SK-N-SH treated with all-trans-retinoic acid at 6 μM for 48 hours (cell line): ENCODE results near the gene GOT2.

Source experiments
- ATAC-seq: fragments of 200-7000 bp; cut with Tn5 transposase; 3 replicates; pipeline ENCODE4 v1.9.1; 2020; ENCODE audit warnings: mild to moderate bottlenecking, moderate library complexity
- ARNTL ChIP-seq: fragments of 450-650 bp; formaldehyde crosslinking; IDR thresholded peaks from 2 replicates; pipeline ENCODE4 v1.5.0; 2020; ENCODE audit warnings: low read depth, mild to moderate bottlenecking, moderate library complexity, borderline replicate concordance
- BACH2 ChIP-seq: fragments of 250-450 bp; sonication (Bioruptor Pico); IDR thresholded peaks from 2 replicates; pipeline ENCODE4 v1.9.0; 2021; ENCODE audit warnings: mild to moderate bottlenecking, borderline replicate concordance
- CREB5 ChIP-seq: fragments of 250-450 bp; sonication (Bioruptor Pico); IDR thresholded peaks from 2 replicates; pipeline ENCODE4 v1.5.1; 2020; ENCODE audit warnings: low read depth, mild to moderate bottlenecking, moderate library complexity
- CSDC2 ChIP-seq: fragments of 250-450 bp; sonication (Bioruptor Pico); IDR thresholded peaks from 2 replicates; pipeline ENCODE4 v1.5.0; 2020; ENCODE audit warnings: mild to moderate bottlenecking, moderate library complexity
- CSRNP3 ChIP-seq: fragments of 250-450 bp; sonication (Bioruptor Pico); IDR thresholded peaks from 2 replicates; pipeline ENCODE4 v1.5.1; 2021; ENCODE audit warnings: mild to moderate bottlenecking, moderate library complexity
- ESRRG ChIP-seq: fragments of 250-450 bp; sonication (Bioruptor Pico); IDR thresholded peaks from 2 replicates; pipeline ENCODE4 v1.6.1; 2021; ENCODE audit warnings: mild to moderate bottlenecking
- GLIS3 ChIP-seq: fragments of 250-450 bp; sonication (Bioruptor Pico); IDR thresholded peaks from 2 replicates; pipeline ENCODE4 v1.5.0; 2020; ENCODE audit warnings: mild to moderate bottlenecking, moderate library complexity
- ISL1 ChIP-seq: fragments of 250-450 bp; sonication (Bioruptor Pico); IDR thresholded peaks from 2 replicates; pipeline ENCODE4 v2.1.2; 2022; ENCODE audit warnings: mild to moderate bottlenecking, moderate library complexity
- OSR1 ChIP-seq: fragments of 250-450 bp; sonication (Bioruptor Pico); IDR thresholded peaks from 2 replicates; pipeline ENCODE4 v1.8.0; 2022; ENCODE audit warnings: moderate library complexity, mild to moderate bottlenecking, inconsistent platforms
- PATZ1 ChIP-seq: fragments of 250-450 bp; sonication (Bioruptor Pico); IDR thresholded peaks from 2 replicates; pipeline ENCODE4 v1.8.0; 2020; ENCODE audit warnings: mild to moderate bottlenecking, moderate library complexity, borderline replicate concordance
- PPARA ChIP-seq: fragments of 250-450 bp; sonication (Bioruptor Pico); IDR thresholded peaks from 2 replicates; pipeline ENCODE4 v1.5.0; 2020; ENCODE audit warnings: mild to moderate bottlenecking, borderline replicate concordance
- RARB ChIP-seq: fragments of 250-450 bp; sonication (Bioruptor Pico); IDR thresholded peaks from 2 replicates; pipeline ENCODE4 v1.8.0; 2021; ENCODE audit warnings: mild to moderate bottlenecking, moderate library complexity
- SNAI2 ChIP-seq: fragments of 250-450 bp; sonication (Bioruptor Pico); IDR thresholded peaks from 2 replicates; pipeline ENCODE4 v1.5.0; 2020; ENCODE audit warnings: mild to moderate bottlenecking, moderate library complexity
- TCF4 ChIP-seq: fragments of 250-450 bp; sonication (Bioruptor Pico); IDR thresholded peaks from 2 replicates; pipeline ENCODE4 v1.8.0; 2021; ENCODE audit warnings: mild to moderate bottlenecking, moderate library complexity, borderline replicate concordance
- TOX ChIP-seq: fragments of 250-450 bp; sonication (Bioruptor Pico); IDR thresholded peaks from 2 replicates; pipeline ENCODE4 v1.8.0; 2021; ENCODE audit warnings: mild to moderate bottlenecking, moderate library complexity, borderline replicate concordance
- TSHZ2 ChIP-seq: fragments of 250-450 bp; sonication (Bioruptor Pico); IDR thresholded peaks from 2 replicates; pipeline ENCODE4 v1.5.0; 2020; ENCODE audit warnings: mild to moderate bottlenecking, moderate library complexity
- ZC3H10 ChIP-seq: fragments of 250-450 bp; sonication (Bioruptor Pico); IDR thresholded peaks from 2 replicates; pipeline ENCODE4 v1.5.1; 2021; ENCODE audit warnings: mild to moderate bottlenecking, moderate library complexity
- ZFP3 ChIP-seq: fragments of 250-450 bp; sonication (Bioruptor Pico); IDR thresholded peaks from 2 replicates; pipeline ENCODE4 v1.5.0; 2020; ENCODE audit warnings: mild to moderate bottlenecking, moderate library complexity
- ZFP30 ChIP-seq: fragments of 450-650 bp; formaldehyde crosslinking; IDR thresholded peaks from 2 replicates; pipeline ENCODE4 v1.5.0; 2022; ENCODE audit warnings: mild to moderate bottlenecking, moderate library complexity
- ZNF70 ChIP-seq: fragments of 450-650 bp; formaldehyde crosslinking; IDR thresholded peaks from 2 replicates; pipeline ENCODE4 v1.5.0; 2020; ENCODE audit warnings: mild to moderate bottlenecking, moderate library complexity
- ZNF8 ChIP-seq: fragments of 450-650 bp; formaldehyde crosslinking; IDR thresholded peaks from 2 replicates; pipeline ENCODE4 v1.5.0; 2020; ENCODE audit warnings: mild to moderate bottlenecking, moderate library complexity

The GOT2 gene

GRCh38 chr16:58733248-58733670 is 857 bp downstream of the GOT2 start:
- TF ChIP-seq ZNF8 (CRISPR knock-in tag), result no peak
- no peak for TF ChIP-seq ZC3H10 (CRISPR knock-in tag)
- TF ChIP-seq BACH2 (CRISPR knock-in tag), result no peak
- no peak for TF ChIP-seq ESRRG
- TF ChIP-seq TCF4, result no peak
- TF ChIP-seq ZFP30 (CRISPR knock-in tag), result no peak
- TF ChIP-seq ISL1, result no peak
- no peak for TF ChIP-seq CSRNP3 (CRISPR knock-in tag)
- TF ChIP-seq CSDC2 (CRISPR knock-in tag), result no peak
- TF ChIP-seq GLIS3 (CRISPR knock-in tag), result no peak; the same call in 1 of the 2 replicates
- TF ChIP-seq OSR1, result no peak
- TF ChIP-seq PPARA (CRISPR knock-in tag), result no peak
- TF ChIP-seq SNAI2 (CRISPR knock-in tag), result no peak
- no peak for TF ChIP-seq ZNF70
- ATAC-seq, result no peak

GRCh38 chr16:58732545-58733247 is 1.4 kb downstream of the GOT2 start:
- no peak for ATAC-seq
- TF ChIP-seq PPARA (CRISPR knock-in tag) (no peak), ARNTL (CRISPR knock-in tag) (no peak), OSR1 (no peak), TOX (CRISPR knock-in tag) (no peak), TCF4 (no peak), CREB5 (CRISPR knock-in tag) (no peak), TSHZ2 (CRISPR knock-in tag) (no peak), ISL1 (no peak), CSDC2 (CRISPR knock-in tag) (no peak), ZNF8 (CRISPR knock-in tag) (no peak), ZNF70 (no peak), ZFP30 (CRISPR knock-in tag) (no peak), CSRNP3 (CRISPR knock-in tag) (no peak), ESRRG (no peak), PATZ1 (CRISPR knock-in tag) (no peak), BACH2 (CRISPR knock-in tag) (no peak), GLIS3 (CRISPR knock-in tag) (no peak), SNAI2 (CRISPR knock-in tag) (no peak)

GRCh38 chr16:58730724-58731370 is 3.3 kb downstream of the GOT2 start:
- TF ChIP-seq TOX (CRISPR knock-in tag), result no peak
- TF ChIP-seq GLIS3 (CRISPR knock-in tag), result no peak
- no peak for TF ChIP-seq SNAI2 (CRISPR knock-in tag)
- no peak for TF ChIP-seq ZC3H10 (CRISPR knock-in tag)
- no peak for TF ChIP-seq ZNF70
- no peak for TF ChIP-seq ARNTL (CRISPR knock-in tag)
- no peak for TF ChIP-seq ISL1
- no peak for TF ChIP-seq RARB (CRISPR knock-in tag)
- no peak for TF ChIP-seq BACH2 (CRISPR knock-in tag)
- no peak for TF ChIP-seq PATZ1 (CRISPR knock-in tag)
- no peak for TF ChIP-seq CSRNP3 (CRISPR knock-in tag)
- TF ChIP-seq ZFP3 (CRISPR knock-in tag), result no peak
- no peak for TF ChIP-seq CREB5 (CRISPR knock-in tag)
- no peak for ATAC-seq
